ENCODE data around the gene BCL2L1. TPM values are rescaled to one million over a fixed set of nuclear protein-coding genes. Genes with fewer than 3 reads are reported as not detected.
A peak's percentile ranks its signal among the peaks of the same experiment; 100 is the strongest.

The BCL2L1 gene
- total RNA-seq, 1 donor from 2014 or later: 60.4 TPM

DNA sequence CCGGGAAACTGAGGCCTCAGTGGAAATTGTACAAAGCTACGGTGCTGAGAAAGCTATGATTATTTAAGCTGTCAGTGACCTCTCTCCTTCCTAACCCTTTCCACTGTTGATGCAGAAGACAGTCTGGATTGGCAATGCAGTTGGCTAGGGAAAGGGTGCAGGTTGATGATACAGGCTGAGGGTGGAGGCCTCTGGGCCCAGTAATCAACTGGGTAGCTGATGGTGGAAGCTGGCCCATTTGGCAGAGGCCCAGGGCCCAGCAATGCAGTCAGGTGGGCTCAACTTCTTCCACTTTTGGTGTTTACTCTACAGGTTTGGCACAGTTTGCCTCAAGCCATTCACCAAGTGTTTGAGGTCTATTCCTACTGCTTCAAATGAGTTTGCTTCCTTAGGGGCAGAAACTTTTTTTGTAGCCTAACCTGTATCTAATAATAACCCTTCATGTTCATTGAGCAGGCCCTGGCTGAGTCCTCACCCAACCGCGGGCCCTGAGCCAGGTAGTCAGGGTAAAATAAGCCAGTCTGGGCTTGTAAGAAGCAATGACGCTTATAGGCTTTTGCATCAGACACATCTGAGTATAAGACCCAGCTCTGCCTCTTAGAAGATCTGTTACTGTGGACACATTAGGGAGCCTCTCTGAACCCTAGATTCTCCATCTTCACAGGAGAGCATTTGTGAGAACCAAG lies 12.1 kb downstream of the BCL2L1 start:
- Mint-ChIP-seq H3K4me3 (no peak overlapping the region), H3K27ac (no peak overlapping the region), H3K4me1 (peaks cover 65% of the 10 kb centered on the region), H3K27me3 (no peaks in the 10 kb centered on the region), H3K36me3 (ENCODE audit: low read depth) (peaks cover 79% of the 10 kb centered on the region), H3K9me3 (no peaks in the 10 kb centered on the region)
- DNase-seq: no peak
- POLR2A ChIA-PET: no interaction called here
- CTCF ChIA-PET: no interaction called here
- TF ChIP-seq, protein P1, sequence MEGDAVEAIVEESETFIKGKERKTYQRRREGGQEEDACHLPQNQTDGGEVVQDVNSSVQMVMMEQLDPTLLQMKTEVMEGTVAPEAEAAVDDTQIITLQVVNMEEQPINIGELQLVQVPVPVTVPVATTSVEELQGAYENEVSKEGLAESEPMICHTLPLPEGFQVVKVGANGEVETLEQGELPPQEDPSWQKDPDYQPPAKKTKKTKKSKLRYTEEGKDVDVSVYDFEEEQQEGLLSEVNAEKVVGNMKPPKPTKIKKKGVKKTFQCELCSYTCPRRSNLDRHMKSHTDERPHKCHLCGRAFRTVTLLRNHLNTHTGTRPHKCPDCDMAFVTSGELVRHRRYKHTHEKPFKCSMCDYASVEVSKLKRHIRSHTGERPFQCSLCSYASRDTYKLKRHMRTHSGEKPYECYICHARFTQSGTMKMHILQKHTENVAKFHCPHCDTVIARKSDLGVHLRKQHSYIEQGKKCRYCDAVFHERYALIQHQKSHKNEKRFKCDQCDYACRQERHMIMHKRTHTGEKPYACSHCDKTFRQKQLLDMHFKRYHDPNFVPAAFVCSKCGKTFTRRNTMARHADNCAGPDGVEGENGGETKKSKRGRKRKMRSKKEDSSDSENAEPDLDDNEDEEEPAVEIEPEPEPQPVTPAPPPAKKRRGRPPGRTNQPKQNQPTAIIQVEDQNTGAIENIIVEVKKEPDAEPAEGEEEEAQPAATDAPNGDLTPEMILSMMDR (IDR thresholded peaks at IDR 0.05): no peak
- intact Hi-C loops (cut with micrococcal nuclease): no loop called here
- no peak for ATAC-seq (ENCODE audit: low read depth)

DNA sequence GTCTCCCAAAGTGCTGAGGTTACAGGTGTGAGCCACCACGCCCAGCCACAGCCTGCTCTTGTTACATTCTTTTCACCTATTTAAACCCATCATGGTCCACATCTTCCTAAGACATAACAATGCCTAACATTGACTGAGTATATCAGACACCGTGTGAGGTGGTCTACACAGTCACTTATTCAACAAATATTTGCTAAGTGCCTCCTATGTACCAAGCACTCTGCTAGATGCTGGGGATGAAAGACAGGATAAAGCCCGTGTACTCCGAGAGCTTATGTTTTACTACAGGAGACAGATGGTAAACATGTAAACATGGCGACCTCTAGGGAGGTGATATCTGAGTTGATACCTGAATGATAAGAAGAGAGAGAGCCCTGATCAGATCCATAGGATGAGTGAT lies 12.7 kb downstream of the BCL2L1 start:
- Mint-ChIP-seq H3K27ac (peak overlapping the region; percentile 13), H3K4me1 (peaks cover 66% of the 10 kb centered on the region), H3K9me3 (no peaks in the 10 kb centered on the region), H3K4me3 (no peak overlapping the region), H3K27me3 (no peaks in the 10 kb centered on the region), H3K36me3 (ENCODE audit: low read depth) (peaks cover 77% of the 10 kb centered on the region)
- TF ChIP-seq, protein P1 (IDR thresholded peaks at IDR 0.05): no peak
- CTCF ChIA-PET: no interaction called here
- POLR2A ChIA-PET: no interaction called here
- DNase-seq (no peak), ATAC-seq (ENCODE audit: low read depth) (no peak)
- intact Hi-C loops (cut with micrococcal nuclease): no loop called here

DNA sequence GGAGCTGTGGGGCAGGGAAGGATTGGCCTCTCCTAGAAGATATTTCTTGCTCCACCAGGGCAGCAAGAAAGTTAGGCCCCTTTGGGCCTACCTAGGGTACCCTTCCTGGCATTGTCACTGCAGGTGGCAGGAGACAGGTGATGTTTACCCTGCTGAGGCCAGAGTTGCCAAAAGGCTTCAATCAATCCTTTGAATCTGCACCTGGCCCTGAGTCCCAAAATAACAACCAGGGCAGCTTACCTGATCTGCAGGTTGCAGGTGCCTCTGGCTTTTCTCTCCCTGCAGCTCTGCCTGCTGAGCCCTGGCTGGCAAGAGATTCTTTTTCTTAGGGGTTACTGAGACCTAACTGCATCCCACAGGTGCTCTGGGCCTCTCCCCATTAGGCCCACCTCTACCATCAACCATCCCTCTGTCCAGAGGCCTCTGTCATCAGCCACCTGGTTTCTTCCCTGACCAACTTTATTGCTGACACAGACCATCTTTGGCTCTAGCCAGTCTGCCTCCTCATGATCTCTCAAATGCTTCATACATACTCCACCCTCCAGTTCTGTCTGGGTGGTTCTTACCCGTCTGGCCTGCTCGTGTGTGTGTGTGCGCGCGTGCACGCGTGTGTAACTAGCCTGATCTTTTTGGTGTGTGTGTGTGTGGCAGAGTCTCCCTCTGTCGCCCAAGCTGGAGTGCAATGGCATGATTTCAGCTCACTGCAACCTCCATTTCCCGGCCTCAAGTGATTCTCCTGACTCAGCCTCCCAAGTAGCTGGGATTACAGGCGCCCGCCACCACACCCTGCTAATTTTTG lies 13.7 kb downstream of the BCL2L1 start:
- intact Hi-C loops (cut with micrococcal nuclease): no loop called here
- Mint-ChIP-seq H3K36me3 (ENCODE audit: low read depth) (peaks cover 78% of the 10 kb centered on the region), H3K4me3 (no peak overlapping the region), H3K4me1 (peaks cover 66% of the 10 kb centered on the region), H3K27ac (peak overlapping the region; percentile 3), H3K27me3 (no peaks in the 10 kb centered on the region), H3K9me3 (no peaks in the 10 kb centered on the region)
- ChIA-PET CTCF (no interaction called here), POLR2A (interaction anchor here (1.1 kb wide), 1 partner anchor 47 kb away, joined by 4 read pairs; no protein-coding TSS in a partner anchor)
- DNase-seq: no peak
- ATAC-seq (ENCODE audit: low read depth): no peak
- TF ChIP-seq, protein P1 (IDR thresholded peaks at IDR 0.05): no peak

DNA sequence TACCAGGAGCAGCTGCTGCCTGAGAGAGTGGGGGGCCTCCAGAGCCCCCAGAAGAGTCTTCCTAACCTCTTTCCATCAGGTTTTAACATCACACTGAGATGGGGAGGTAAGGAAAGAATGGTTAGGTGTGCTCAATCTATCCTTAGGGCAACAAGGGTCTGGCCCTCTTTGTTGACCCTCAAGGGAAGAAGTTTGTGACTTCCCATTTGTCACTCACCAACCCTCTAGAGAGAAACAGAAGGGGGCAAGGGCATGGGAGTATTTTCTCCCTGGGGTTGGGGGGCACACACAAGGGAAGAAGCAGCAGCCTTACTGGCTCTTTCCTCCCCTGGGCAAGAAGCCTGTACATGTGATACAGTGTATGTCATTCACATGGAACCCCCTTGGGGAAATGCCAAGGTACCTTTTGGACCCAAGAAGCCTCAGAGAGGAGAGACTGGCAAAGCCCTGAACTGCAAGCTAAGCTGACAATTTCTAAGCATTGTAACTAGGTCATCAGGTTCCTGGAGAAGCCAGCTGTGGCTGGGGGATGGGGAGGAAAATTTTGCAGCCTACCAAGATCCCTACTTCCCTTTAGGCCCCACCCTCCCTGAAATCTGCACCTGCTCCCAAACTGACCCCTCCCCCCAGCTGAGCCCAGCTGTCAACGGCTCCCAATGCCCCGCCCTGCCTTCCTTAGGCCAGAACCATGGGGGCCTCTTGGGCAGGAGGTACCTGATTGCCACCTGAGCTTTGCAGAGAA lies 14.5 kb downstream of the BCL2L1 start:
- intact Hi-C loops (cut with micrococcal nuclease): loop anchor here (2.0 kb wide), 1 partner anchor 15 kb away; the partner anchor contains the start of gene BCL2L1
- TF ChIP-seq, protein P1 (IDR thresholded peaks at IDR 0.05): no peak
- ChIA-PET POLR2A (interaction anchor here (0.6 to 1.1 kb wide), 2 partner anchors 46 to 188 kb away, joined by 3 to 4 read pairs; no protein-coding TSS in a partner anchor), CTCF (no interaction called here)
- no peaks in the 10 kb centered on the region for H3K9me3 Mint-ChIP-seq
- ATAC-seq (ENCODE audit: low read depth) (no peak), DNase-seq (no peak)
- peaks cover 72% of the 10 kb centered on the region for H3K36me3 Mint-ChIP-seq (ENCODE audit: low read depth)
- peaks cover 64% of the 10 kb centered on the region for H3K4me1 Mint-ChIP-seq
- no peaks in the 10 kb centered on the region for H3K27me3 Mint-ChIP-seq
- no peak overlapping the region for H3K4me3 Mint-ChIP-seq
- no peak overlapping the region for H3K27ac Mint-ChIP-seq

Data from activated B cell treated with CpG ODN at 0.5 μM for 24 hours (primary cell).